DND-41 (cell line): ENCODE measurements around the gene CCSAP.
A peak's percentile ranks its signal among the peaks of the same experiment; 100 is the strongest.

Experiments
- ATAC-seq: fragments of 200-7000 bp; cut with Tn5 transposase; 3 replicates; pipeline ENCODE4 v1.9.1; 2021; ENCODE audit warnings: low read depth; ENCODE audit not compliant: insufficient read depth
- DNase-seq: peaks from one replicate; pipeline ENCODE4 v3.0.0-alpha.2; 2020
- H2AFZ ChIP-seq: 2 replicates; pipeline ENCODE4 v1.6.0; 2012; ENCODE audit warnings: low read depth, low read length
- H3K27ac ChIP-seq: 2 replicates; pipeline ENCODE4 v1.5.1; 2012; ENCODE audit warnings: low read length, inconsistent platforms
- H3K27me3 ChIP-seq: fragments of 200-600 bp; sonication (generic); 2 replicates; pipeline ENCODE4 v1.6.0; 2012; ENCODE audit warnings: low read length, mild to moderate bottlenecking, inconsistent platforms; ENCODE audit not compliant: insufficient read depth, poor library complexity
- H3K36me3 ChIP-seq: 2 replicates; pipeline ENCODE4 v1.5.1; 2012; ENCODE audit warnings: low read length, inconsistent platforms; ENCODE audit not compliant: insufficient read depth
- H3K4me1 ChIP-seq: 2 replicates; pipeline ENCODE4 v1.5.1; 2012; ENCODE audit warnings: mild to moderate bottlenecking, low read length; ENCODE audit not compliant: insufficient read depth
- H3K4me2 ChIP-seq: 2 replicates; pipeline ENCODE4 v1.6.0; 2012; ENCODE audit warnings: mild to moderate bottlenecking, moderate library complexity, low read length, inconsistent platforms; ENCODE audit not compliant: insufficient read depth
- H3K4me3 ChIP-seq, 2 experiments: fragments of 200-600 bp in 1 of 2; shearing (Covaris generic) in 1 of 2; 2 replicates each; pipeline ENCODE4 v1.5.1; 2012 to 2016; ENCODE audit warnings: inconsistent platforms in 2 of 2, low read length in 2 of 2, mild to moderate bottlenecking in 2 of 2, low read depth in 1 of 2, moderate library complexity in 1 of 2
- H3K79me2 ChIP-seq: 2 replicates; pipeline ENCODE4 v1.6.0; 2012; ENCODE audit warnings: low read length, inconsistent platforms; ENCODE audit not compliant: insufficient read depth
- H3K9ac ChIP-seq: 2 replicates; pipeline ENCODE4 v1.6.0; 2012; ENCODE audit warnings: low read depth, mild to moderate bottlenecking, inconsistent platforms, low read length, moderate library complexity
- H3K9me3 ChIP-seq: 2 replicates; pipeline ENCODE4 v1.5.1; 2012; ENCODE audit warnings: low read length, moderate library complexity, mild to moderate bottlenecking, inconsistent platforms; ENCODE audit not compliant: insufficient read depth, severe bottlenecking
- H4K20me1 ChIP-seq: 2 replicates; pipeline ENCODE4 v1.6.0; 2012; ENCODE audit warnings: low read length; ENCODE audit not compliant: insufficient read depth
- CTCF ChIP-seq: IDR thresholded peaks from 2 replicates; pipeline ENCODE4 v1.5.1; 2012; ENCODE audit warnings: borderline replicate concordance, low read length, moderate library complexity, mild to moderate bottlenecking; ENCODE audit not compliant: poor library complexity, severe bottlenecking; ENCODE audit errors: extremely low read depth
- EZH2 ChIP-seq: IDR thresholded peaks from 3 replicates; pipeline ENCODE4 v1.6.1; 2012; ENCODE audit warnings: borderline replicate concordance, low read depth, mild to moderate bottlenecking, moderate library complexity, low read length, inconsistent platforms; ENCODE audit not compliant: severe bottlenecking

CCSAP gene

DNA sequence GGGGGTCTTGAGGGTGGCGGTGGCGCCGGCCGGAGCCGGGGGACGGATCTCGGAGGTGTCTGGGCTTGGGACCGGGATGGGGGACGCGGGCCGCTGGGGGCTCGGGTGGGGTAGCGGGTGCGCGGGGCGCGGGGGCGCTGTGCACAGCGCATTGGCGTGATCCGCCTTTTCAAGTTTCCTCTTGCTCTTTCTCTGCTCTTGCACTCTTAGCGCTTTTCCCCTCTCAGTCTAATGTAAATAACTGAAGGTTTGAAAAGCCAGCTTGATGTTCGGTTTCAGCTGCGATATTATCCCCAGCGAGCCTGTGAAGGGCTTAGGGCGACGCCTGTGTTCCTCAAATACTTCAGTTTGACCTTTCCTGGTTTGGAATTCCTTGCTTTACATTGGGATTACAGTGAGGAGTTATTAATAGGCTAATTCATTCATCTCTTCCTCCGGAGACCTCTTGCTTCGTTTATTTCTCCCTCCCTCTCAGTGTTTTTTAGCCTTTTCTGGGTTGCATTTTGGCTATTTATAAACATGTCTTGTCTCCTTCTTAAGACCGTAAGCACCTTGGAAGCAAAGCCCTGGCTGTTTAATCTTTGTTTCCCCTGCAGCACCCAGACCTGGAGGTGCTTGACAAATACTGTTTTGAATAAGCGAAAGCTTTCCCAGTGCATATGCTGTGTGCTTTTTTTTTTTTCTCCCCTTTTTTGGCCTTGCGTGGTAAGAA, 71.2 kb downstream of the CCSAP start:
- Histone ChIP-seq H3K4me2 (peak overlapping the region; percentile 68), H3K9ac (peak overlapping the region; percentile 66), H4K20me1 (peaks cover 25% of the 10 kb centered on the region), H3K9me3 (no peaks in the 10 kb centered on the region), H3K4me1 (peaks cover 24% of the 10 kb centered on the region), H3K27me3 (no peaks in the 10 kb centered on the region), H3K79me2 (peaks cover 51% of the 10 kb centered on the region), H3K4me3 (peak overlapping the region; percentile 61 to 65; a peak in 3 of 4 replicates), H2AFZ (peak overlapping the region; percentile 78), H3K27ac (peak overlapping the region; percentile 69), H3K36me3 (no peaks in the 10 kb centered on the region)
- ATAC-seq: peak; percentile 65
- peak; percentile 3 for TF ChIP-seq CTCF
- TF ChIP-seq EZH2: no peak
- peak; percentile 50 for DNase-seq
